Mesendoderm (in vitro differentiated cells): Measurements from ENCODE around the gene IL34.
"Not testable (repeated sequence)": the region's sequence is repeated elsewhere in the genome, so short reads cannot be mapped to it uniquely, and the experiment has no call there.

Experiments
- DNase-seq: peaks from one replicate; pipeline ENCODE4 v3.0.0; 2013
- H2AK5ac ChIP-seq: 2 replicates; pipeline ENCODE4 v1.6.1; 2013; ENCODE audit warnings: low read length, inconsistent platforms
- H2BK120ac ChIP-seq: 2 replicates; pipeline ENCODE4 v1.6.1; 2013; ENCODE audit warnings: low read depth, mild to moderate bottlenecking, low read length, moderate library complexity, mixed read lengths
- H2BK15ac ChIP-seq: replicated peaks from 2 replicates; pipeline ENCODE4 v1.6.1; 2013; ENCODE audit warnings: low read depth, mild to moderate bottlenecking, moderate library complexity
- H2BK5ac ChIP-seq: 2 replicates; pipeline ENCODE4 v1.6.1; 2013; ENCODE audit warnings: low read length, inconsistent platforms
- H3K18ac ChIP-seq: 2 replicates; pipeline ENCODE4 v1.6.1; 2013; ENCODE audit warnings: mild to moderate bottlenecking, low read length, mixed read lengths
- H3K23ac ChIP-seq: one replicate; pipeline ENCODE4 v1.6.1; 2013; ENCODE audit warnings: low read length
- H3K27ac ChIP-seq: 2 replicates; pipeline ENCODE4 v1.5.1; 2013; ENCODE audit warnings: low read depth, mild to moderate bottlenecking, inconsistent platforms, low read length, moderate library complexity
- H3K27me3 ChIP-seq: 2 replicates; pipeline ENCODE4 v1.6.1; 2013; ENCODE audit warnings: low read length, control low read depth, mild to moderate bottlenecking, inconsistent platforms; ENCODE audit not compliant: insufficient read depth, poor library complexity
- H3K36me3 ChIP-seq: 2 replicates; pipeline ENCODE4 v1.6.1; 2013; ENCODE audit warnings: low read length, inconsistent platforms; ENCODE audit not compliant: control insufficient read depth, insufficient read depth
- H3K4ac ChIP-seq: one replicate; pipeline ENCODE4 v1.6.1; 2013; ENCODE audit warnings: low read depth, mild to moderate bottlenecking, low read length, moderate library complexity
- H3K4me1 ChIP-seq: 2 replicates; pipeline ENCODE4 v1.6.1; 2013; ENCODE audit warnings: low read depth, low read length, inconsistent platforms; ENCODE audit not compliant: control insufficient read depth
- H3K4me2 ChIP-seq: 2 replicates; pipeline ENCODE4 v1.6.1; 2013; ENCODE audit warnings: low read length
- H3K4me3 ChIP-seq: 2 replicates; pipeline ENCODE4 v1.5.1; 2013; ENCODE audit warnings: mild to moderate bottlenecking, low read length
- H3K56ac ChIP-seq: one replicate; pipeline ENCODE4 v1.6.1; 2013; ENCODE audit warnings: low read length
- H3K79me1 ChIP-seq: 2 replicates; pipeline ENCODE4 v1.6.1; 2013; ENCODE audit warnings: low read length, inconsistent platforms
- H3K79me2 ChIP-seq: 2 replicates; pipeline ENCODE4 v1.6.1; 2013; ENCODE audit warnings: mild to moderate bottlenecking, low read length; ENCODE audit not compliant: control insufficient read depth, insufficient read depth
- H3K9ac ChIP-seq: 2 replicates; pipeline ENCODE4 v1.6.1; 2013; ENCODE audit warnings: low read length, inconsistent platforms
- H4K5ac ChIP-seq: one replicate; pipeline ENCODE4 v1.6.1; 2013; ENCODE audit warnings: low read length
- H4K8ac ChIP-seq: one replicate; pipeline ENCODE4 v1.6.1; 2013; ENCODE audit warnings: low read depth, mild to moderate bottlenecking, control low read depth, low read length, moderate library complexity
- WGBS: extraction: QIAGEN DNeasy Blood & Tissue Kit; methylation state at CpG from one replicate; pipeline ENCODE4 v1.1.7; 2013; ENCODE audit warnings: low lambda C conversion rate, missing lambda C conversion rate; ENCODE audit not compliant: insufficient coverage; ENCODE audit errors: extremely low coverage; 5-methylcytosine and 5-hydroxymethylcytosine counted together

IL34 gene

DNA sequence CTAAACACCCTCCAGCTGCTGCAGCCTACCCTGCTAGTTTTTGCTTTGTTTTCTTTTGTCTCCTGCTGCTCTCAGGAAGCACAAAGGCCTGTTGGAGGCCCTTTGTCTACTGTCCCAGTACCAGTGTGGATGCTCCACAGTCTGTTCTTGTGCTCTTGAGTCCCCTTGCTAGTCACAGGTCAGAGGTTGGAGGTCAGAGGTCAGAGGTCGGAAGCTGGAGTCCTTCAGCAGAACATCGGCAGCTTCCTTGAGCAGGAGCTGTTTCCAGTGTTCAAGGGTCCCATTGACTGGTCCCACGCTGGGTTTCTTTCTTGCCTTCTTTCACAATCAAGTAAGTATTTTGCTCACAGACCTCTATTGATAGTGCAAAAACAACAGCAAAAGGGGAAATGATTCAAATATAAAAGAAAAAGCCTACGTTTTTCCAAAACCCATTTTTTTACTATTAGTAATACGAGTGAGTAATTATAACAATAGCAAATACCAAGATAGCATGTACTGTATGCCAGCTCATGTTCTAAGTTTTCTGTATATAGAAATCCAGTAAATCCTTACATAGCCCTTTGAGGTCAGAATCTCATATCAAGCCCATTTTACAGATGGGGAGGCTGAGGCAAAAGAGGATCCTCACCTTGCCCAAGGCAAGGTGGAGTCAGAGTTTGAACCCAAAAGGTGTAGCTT is 10.9 kb upstream of the IL34 start:
- Histone ChIP-seq H4K5ac (no peak overlapping the region), H2BK15ac (no peak overlapping the region), H3K56ac (no peak overlapping the region), H2BK5ac (no peak overlapping the region), H3K79me2 (no peaks in the 10 kb centered on the region), H3K4ac (no peak overlapping the region), H3K4me3 (no peak overlapping the region), H2BK120ac (peak overlapping the region; percentile 39), H3K9ac (no peak overlapping the region), H3K4me2 (no peak overlapping the region), H4K8ac (no peak overlapping the region), H3K23ac (no peak overlapping the region), H3K4me1 (no peaks in the 10 kb centered on the region), H3K36me3 (no peaks in the 10 kb centered on the region), H2AK5ac (no peak overlapping the region), H3K27me3 (no peaks in the 10 kb centered on the region), H3K18ac (no peak overlapping the region), H3K27ac (no peak overlapping the region), H3K79me1 (no peaks in the 10 kb centered on the region)
- no CpG with 5 or more reads among the region's 5 CpGs for WGBS
- DNase-seq, result no peak

DNA sequence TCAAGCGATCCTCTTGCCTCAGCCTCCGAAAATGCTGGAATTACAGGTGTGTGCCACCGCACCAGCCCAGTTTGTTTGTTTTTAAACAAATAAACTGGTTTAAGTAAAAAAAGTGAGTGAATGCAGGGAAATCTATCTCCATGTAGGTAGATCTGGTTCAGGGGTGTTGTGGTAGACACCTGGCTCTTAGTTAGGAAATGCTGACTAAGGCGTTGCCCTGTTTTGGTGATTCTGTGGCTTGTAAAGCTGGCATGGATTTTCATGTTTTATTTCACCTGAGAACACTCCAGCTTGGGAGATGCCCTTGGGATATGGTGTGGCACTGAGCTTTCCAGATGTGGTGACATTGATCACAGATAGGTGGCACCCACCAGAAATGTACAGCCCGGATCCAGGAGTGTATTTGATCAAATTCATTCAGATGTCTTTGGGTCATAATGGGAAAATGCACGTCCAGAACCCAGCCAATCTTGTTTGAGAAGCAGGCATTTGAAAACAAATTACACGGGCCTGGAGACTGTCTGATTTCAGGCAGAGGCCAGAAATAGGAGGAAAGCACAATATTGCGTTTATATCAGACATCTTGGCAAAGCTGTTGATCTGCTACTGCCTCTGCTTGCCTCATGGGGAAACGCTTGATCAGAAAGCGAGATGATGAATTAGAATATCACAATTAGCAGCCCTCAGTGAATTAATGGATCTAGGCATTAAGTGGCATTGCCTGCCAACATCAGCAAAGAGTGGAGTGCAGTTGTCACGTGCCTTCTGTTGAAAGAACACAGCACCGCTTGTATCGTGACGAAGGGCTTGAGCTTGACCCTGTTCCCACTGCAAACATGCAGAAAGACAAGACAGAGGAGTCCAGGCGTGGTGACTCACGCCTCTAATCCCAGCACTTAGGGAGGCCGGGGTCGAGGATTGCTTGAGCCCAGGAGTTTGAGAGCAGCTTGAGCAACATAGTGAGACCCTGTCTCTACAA is 7.3 kb upstream of the IL34 start:
- Histone ChIP-seq H2BK120ac (no peak overlapping the region), H3K56ac (no peak overlapping the region), H2BK5ac (no peak overlapping the region), H3K79me2 (no peaks in the 10 kb centered on the region), H4K5ac (no peak overlapping the region), H2BK15ac (no peak overlapping the region), H3K27me3 (no peaks in the 10 kb centered on the region), H3K27ac (no peak overlapping the region), H4K8ac (no peak overlapping the region), H3K18ac (no peak overlapping the region), H3K36me3 (no peaks in the 10 kb centered on the region), H3K4ac (no peak overlapping the region), H3K4me2 (no peak overlapping the region), H3K9ac (no peak overlapping the region), H3K79me1 (no peaks in the 10 kb centered on the region), H3K23ac (no peak overlapping the region), H2AK5ac (no peak overlapping the region), H3K4me1 (no peaks in the 10 kb centered on the region), H3K4me3 (no peak overlapping the region)
- WGBS, result no CpG with 5 or more reads among the region's 18 CpGs
- DNase-seq, result peak; percentile 44

DNA sequence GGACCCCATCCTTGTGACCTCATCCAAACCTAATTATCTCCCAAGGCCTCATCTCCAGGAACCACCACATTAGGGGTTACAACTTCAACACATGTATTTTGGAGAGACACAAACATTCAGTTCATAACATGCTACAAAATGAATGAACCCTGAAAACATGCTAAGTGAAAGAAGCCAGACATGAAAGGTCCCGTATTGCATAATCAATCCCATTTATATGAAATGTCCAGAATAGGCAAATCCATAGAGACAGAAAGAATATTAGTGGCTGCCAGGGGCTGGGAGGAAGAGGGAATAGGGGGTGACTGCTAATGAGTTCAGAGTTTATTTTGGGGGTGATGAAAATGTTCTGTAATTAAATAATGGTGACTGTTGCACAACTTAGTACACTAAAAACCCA is 3.7 kb upstream of the IL34 start:
- WGBS, result no CpG with 5 or more reads among the region's 1 CpG

DNA sequence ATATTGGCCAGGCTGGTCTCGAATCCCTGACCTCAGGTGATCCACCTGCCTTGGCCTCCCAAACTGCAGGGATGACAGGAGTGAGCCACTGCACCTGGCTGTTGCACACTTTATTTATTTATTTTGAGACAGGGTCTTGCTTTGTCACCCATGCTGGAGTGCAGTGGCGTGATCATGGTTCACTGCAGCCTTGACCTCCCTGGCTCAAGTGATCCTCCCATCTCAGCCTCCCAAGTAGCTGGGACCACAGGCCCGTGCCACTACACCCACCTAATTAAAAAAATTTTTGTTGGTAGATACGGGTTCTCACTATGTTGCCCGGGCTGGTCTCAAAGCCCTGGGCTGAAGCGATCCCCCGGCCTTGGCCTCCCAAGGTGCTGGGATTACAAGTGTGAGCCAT is 3.1 kb upstream of the IL34 start:
- not testable (repeated sequence) for H4K8ac ChIP-seq, H2BK120ac ChIP-seq, H3K36me3 ChIP-seq, H4K5ac ChIP-seq, H3K56ac ChIP-seq, H3K79me2 ChIP-seq, H2BK15ac ChIP-seq, H3K18ac ChIP-seq, H3K4me1 ChIP-seq, H3K9ac ChIP-seq, H3K4ac ChIP-seq, H3K79me1 ChIP-seq, H3K4me2 ChIP-seq, H3K4me3 ChIP-seq, H3K27ac ChIP-seq, H3K27me3 ChIP-seq, H2AK5ac ChIP-seq, H3K23ac ChIP-seq, H2BK5ac ChIP-seq, DNase-seq
- WGBS, result no CpG with 5 or more reads among the region's 7 CpGs

More for the DNA sequence above, 3.7 kb upstream of the IL34 start:
- no peak overlapping the region for H3K4ac ChIP-seq
- H3K36me3 ChIP-seq, result no peaks in the 10 kb centered on the region
- H3K23ac ChIP-seq, result no peak overlapping the region
- no peak overlapping the region for H4K5ac ChIP-seq
- H2AK5ac ChIP-seq, result no peak overlapping the region
- no peak overlapping the region for H3K9ac ChIP-seq
- H3K27ac ChIP-seq, result no peak overlapping the region
- H2BK15ac ChIP-seq, result no peak overlapping the region
- H3K18ac ChIP-seq, result no peak overlapping the region
- no peak overlapping the region for H3K4me2 ChIP-seq
- H3K27me3 ChIP-seq, result no peaks in the 10 kb centered on the region
- H3K56ac ChIP-seq, result no peak overlapping the region
- H3K79me2 ChIP-seq, result no peaks in the 10 kb centered on the region
- H4K8ac ChIP-seq, result no peak overlapping the region
- no peaks in the 10 kb centered on the region for H3K79me1 ChIP-seq
- H2BK5ac ChIP-seq, result no peak overlapping the region
- H3K4me3 ChIP-seq, result no peak overlapping the region
- DNase-seq, result no peak
- no peak overlapping the region for H2BK120ac ChIP-seq
- no peaks in the 10 kb centered on the region for H3K4me1 ChIP-seq

DNA sequence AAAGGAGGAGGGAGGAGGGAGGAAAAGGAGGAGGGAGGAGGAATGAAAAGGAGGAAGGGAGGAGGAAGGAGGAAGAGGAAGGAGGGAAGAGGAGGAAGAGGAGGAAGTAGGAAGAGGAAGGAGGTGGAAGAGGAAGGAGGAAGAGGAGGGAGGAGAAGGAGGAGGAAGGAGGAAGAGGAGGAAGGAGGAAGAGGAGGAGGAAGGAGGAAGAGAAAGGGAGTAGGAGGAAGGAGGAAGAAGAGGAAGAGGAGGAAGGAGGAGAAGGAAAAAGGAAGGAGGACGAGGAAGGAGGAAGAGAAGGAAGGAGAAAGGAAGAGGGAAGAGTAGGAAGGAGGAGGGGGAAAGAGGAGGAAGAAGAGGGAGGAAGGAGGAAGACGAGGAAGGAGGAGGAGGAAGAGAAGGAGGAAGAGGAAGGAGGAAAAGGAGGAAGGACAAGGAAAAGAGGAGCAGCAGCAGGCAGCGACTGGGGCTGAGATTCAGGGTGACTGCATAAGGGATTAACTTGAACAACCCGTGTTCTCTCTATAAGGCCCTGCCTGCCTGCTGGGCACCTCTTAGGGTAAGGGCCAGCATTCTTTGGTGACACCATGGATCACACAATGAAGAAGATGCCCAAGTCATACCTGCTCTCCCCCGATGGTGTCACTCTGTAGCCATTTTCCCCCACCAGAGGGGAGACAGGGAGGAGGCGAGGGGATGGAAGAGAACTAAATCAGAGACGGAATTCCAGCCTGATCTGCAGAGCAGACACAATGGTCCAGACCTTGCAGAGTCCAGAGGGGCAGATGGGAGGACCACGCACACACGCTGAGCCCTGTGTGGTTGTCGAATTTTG is 1.4 kb upstream of the IL34 start:
- Histone ChIP-seq H3K4ac (no peak overlapping the region), H2BK15ac (no peak overlapping the region), H3K9ac (no peak overlapping the region), H3K36me3 (no peaks in the 10 kb centered on the region), H2AK5ac (no peak overlapping the region), H3K18ac (no peak overlapping the region), H3K79me1 (no peaks in the 10 kb centered on the region), H3K23ac (no peak overlapping the region), H3K4me1 (no peaks in the 10 kb centered on the region), H3K56ac (no peak overlapping the region), H3K79me2 (no peaks in the 10 kb centered on the region), H4K5ac (no peak overlapping the region), H3K27me3 (no peaks in the 10 kb centered on the region), H3K4me2 (no peak overlapping the region), H2BK120ac (no peak overlapping the region), H3K4me3 (no peak overlapping the region), H2BK5ac (no peak overlapping the region), H4K8ac (no peak overlapping the region), H3K27ac (no peak overlapping the region)
- WGBS, result no CpG with 5 or more reads among the region's 10 CpGs
- DNase-seq, result peak; percentile 62
